Keratinocyte (primary cell): Measurements from ENCODE around the gene HEPACAM. TPM values are rescaled to one million over a fixed set of nuclear protein-coding genes. Genes with fewer than 3 reads are reported as not detected.

Source experiments
- DNase-seq: peaks from one replicate; pipeline ENCODE4 v3.0.0-alpha.2; 2011; ENCODE audit warnings: low read depth, missing footprints, low spot score
- FAIRE-seq: peaks from 2 replicates; lab custom pipeline; 2011; peaks lifted over from hg19 to GRCh38; lab: Jason Lieb, UNC
- H2AFZ ChIP-seq: 2 replicates; pipeline ENCODE4 v1.6.0; 2012; ENCODE audit warnings: low read length, control low read depth, inconsistent platforms; ENCODE audit not compliant: control insufficient read depth
- H3K27ac ChIP-seq: 2 replicates; pipeline ENCODE4 v1.5.1; 2011; ENCODE audit warnings: low read length; ENCODE audit not compliant: control insufficient read depth, insufficient read depth
- H3K27me3 ChIP-seq: 3 replicates; pipeline ENCODE4 v1.6.0; 2011; ENCODE audit warnings: low read length; ENCODE audit not compliant: control insufficient read depth, insufficient read depth; ENCODE audit errors: extremely low read depth
- H3K36me3 ChIP-seq, 2 experiments: 2 replicates in 1 of 2; 3 replicates in 1 of 2; pipeline ENCODE4 v1.5.1; 2011; ENCODE audit warnings: low read length in 2 of 2, mild to moderate bottlenecking in 1 of 2; ENCODE audit not compliant: control insufficient read depth in 2 of 2, insufficient read depth in 2 of 2; ENCODE audit errors: extremely low read depth in 1 of 2
- H3K4me1 ChIP-seq: 3 replicates; pipeline ENCODE4 v1.5.1; 2011; ENCODE audit warnings: low read length; ENCODE audit not compliant: control insufficient read depth, insufficient read depth; ENCODE audit errors: extremely low read depth
- H3K4me2 ChIP-seq: 3 replicates; pipeline ENCODE4 v1.6.0; 2011; ENCODE audit warnings: low read depth, low read length; ENCODE audit not compliant: control insufficient read depth, insufficient read depth; ENCODE audit errors: extremely low read depth
- H3K4me3 ChIP-seq, 3 experiments: fragments of 200-600 bp in 1 of 3; sonication (generic) in 1 of 3; 2 replicates in 2 of 3; 3 replicates in 1 of 3; pipeline ENCODE4 v1.5.1; 2011 to 2016; ENCODE audit warnings: low read length in 3 of 3, mild to moderate bottlenecking in 3 of 3, control low read depth in 2 of 3, inconsistent platforms in 1 of 3, low read depth in 1 of 3, mixed read lengths in 1 of 3, mixed run types in 1 of 3, moderate library complexity in 1 of 3; ENCODE audit not compliant: control insufficient read depth in 2 of 3, insufficient read depth in 2 of 3; ENCODE audit errors: extremely low read depth in 1 of 3
- H3K79me2 ChIP-seq: 2 replicates; pipeline ENCODE4 v1.6.0; 2012; ENCODE audit warnings: low read length; ENCODE audit not compliant: control insufficient read depth, insufficient read depth
- H3K9ac ChIP-seq: 3 replicates; pipeline ENCODE4 v1.6.0; 2011; ENCODE audit warnings: low read length; ENCODE audit not compliant: control insufficient read depth, insufficient read depth; ENCODE audit errors: extremely low read depth
- H3K9me1 ChIP-seq: 3 replicates; pipeline ENCODE4 v1.6.0; 2011; ENCODE audit warnings: low read length; ENCODE audit not compliant: control insufficient read depth, insufficient read depth; ENCODE audit errors: extremely low read depth
- H3K9me3 ChIP-seq: 2 replicates; pipeline ENCODE4 v1.5.1; 2012; ENCODE audit warnings: low read depth, low read length; ENCODE audit not compliant: control insufficient read depth
- H4K20me1 ChIP-seq: 3 replicates; pipeline ENCODE4 v1.6.0; 2011; ENCODE audit warnings: low read length; ENCODE audit not compliant: control insufficient read depth, insufficient read depth; ENCODE audit errors: extremely low read depth
- CTCF ChIP-seq, 3 experiments: IDR thresholded peaks in 1 of 3; conservative IDR thresholded peaks in 1 of 3; optimal IDR thresholded peaks in 1 of 3; 2 replicates in 2 of 3; 3 replicates in 1 of 3; pipeline versions ENCODE3 to v1.5.1; 2011; ENCODE audit warnings: low read length in 3 of 3, mild to moderate bottlenecking in 3 of 3, moderate library complexity in 2 of 3, control low read depth in 1 of 3, inconsistent platforms in 1 of 3; ENCODE audit not compliant: insufficient read depth in 2 of 3; ENCODE audit errors: extremely low read depth in 1 of 3
- EZH2 ChIP-seq: IDR thresholded peaks from one replicate; pipeline ENCODE4 v1.6.1; 2012; ENCODE audit warnings: inconsistent platforms, mild to moderate bottlenecking, low read length, moderate library complexity
- dilution Hi-C: fragments of 300-500 bp; cut with MboI; formaldehyde crosslinking; loops from one replicate; pipeline ENCODE4 v1.7.0; 2020; ENCODE audit warnings: low sequenced_read_pairs; ENCODE audit not compliant: extremely low pct_ligation_motif_present
- polyA plus RNA-seq, 5 experiments: library from polyadenylated mRNA; depleted of rRNA in 3 of 5; stranded (reverse) in 3 of 5; stranded (forward) in 1 of 5; unstranded in 1 of 5; fragments of >200 nt; gene quantifications; 1 replicate in 1 of 5; 2 replicates in 3 of 5; 3 replicates in 1 of 5; pipeline versions ENCODE4 v1.2.1 to v1.2.3, GENCODE V29; 2011 to 2012; ENCODE audit warnings: missing spikeins in 2 of 5, low read depth in 1 of 5, low replicate concordance in 1 of 5

HEPACAM gene
- polyA plus RNA-seq, 1 donor (not counting 4 experiments of a cell fraction or from before 2014, with no cell fraction given) = not detected

GRCh38 chr11:124943254-124943616 lies 7.4 kb upstream of the HEPACAM start:
- no peak overlapping the region for H3K4me2 ChIP-seq
- dilution Hi-C loops = no loop called here
- no peak for FAIRE-seq
- H3K79me2 ChIP-seq = no peaks in the 10 kb centered on the region
- no peak overlapping the region for H3K27ac ChIP-seq
- H3K9me3 ChIP-seq = no peaks in the 10 kb centered on the region
- H3K9me1 ChIP-seq = no peaks in the 10 kb centered on the region
- H2AFZ ChIP-seq = no peak overlapping the region
- H3K36me3 ChIP-seq = no peaks in the 10 kb centered on the region
- no peak overlapping the region for H3K9ac ChIP-seq
- no peak overlapping the region for H3K4me3 ChIP-seq
- TF ChIP-seq CTCF (optimal IDR thresholded peaks at IDR 0.05 in 1 of 3, IDR thresholded peaks at IDR 0.05 in 1 of 3, conservative IDR thresholded peaks at IDR 0.05 in 1 of 3; ENCODE audit: extremely low read depth in 1 of 3, insufficient read depth in 2 of 3, low read length in 3 of 3) = no peak
- H4K20me1 ChIP-seq = no peaks in the 10 kb centered on the region
- H3K27me3 ChIP-seq = no peaks in the 10 kb centered on the region
- peaks cover 14% of the 10 kb centered on the region for H3K4me1 ChIP-seq
- no peak for DNase-seq

DNA sequence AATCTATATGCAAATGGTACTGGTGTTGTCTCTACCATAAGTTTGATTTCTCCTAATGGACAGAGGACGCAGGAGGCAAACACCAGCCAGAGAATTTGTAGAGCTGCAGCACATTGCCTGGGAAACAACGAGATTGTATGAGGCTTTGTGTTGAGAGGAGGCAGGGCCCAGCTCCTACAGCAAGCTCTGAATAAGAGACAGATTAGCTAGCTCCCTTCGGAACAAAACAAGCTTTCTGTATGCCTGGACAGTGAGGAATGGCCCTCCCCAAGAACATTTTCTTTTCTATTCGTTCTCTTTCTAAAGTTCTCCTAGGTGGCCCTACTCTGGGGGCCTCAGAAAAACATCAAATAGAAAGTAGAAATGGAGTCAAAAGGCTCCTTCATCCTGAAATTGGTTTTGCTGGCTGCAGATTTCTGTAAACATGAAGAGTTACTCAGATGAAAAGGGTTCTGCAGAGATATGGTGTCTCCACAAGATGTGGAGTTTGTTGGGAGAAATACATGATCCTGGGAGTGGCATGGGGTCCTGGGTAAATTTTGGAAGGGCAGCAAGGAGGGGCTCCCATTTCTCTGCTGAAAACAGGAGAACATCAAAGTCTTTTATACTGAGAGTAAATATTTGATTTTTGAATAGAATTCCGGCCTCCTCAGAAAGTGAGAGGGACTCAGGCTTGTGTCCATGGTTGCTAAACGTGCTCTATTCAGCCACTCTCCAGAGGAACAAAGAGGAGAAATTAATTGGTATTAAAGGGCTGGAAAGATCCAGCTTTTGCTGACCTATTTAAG lies 6.8 kb upstream of the HEPACAM start:
- no peak overlapping the region for H3K4me3 ChIP-seq
- H3K9me1 ChIP-seq = no peaks in the 10 kb centered on the region
- H2AFZ ChIP-seq = no peak overlapping the region
- dilution Hi-C loops = no loop called here
- H3K4me2 ChIP-seq = no peak overlapping the region
- H3K79me2 ChIP-seq = no peaks in the 10 kb centered on the region
- no peaks in the 10 kb centered on the region for H3K36me3 ChIP-seq
- no peak for TF ChIP-seq CTCF (optimal IDR thresholded peaks at IDR 0.05 in 1 of 3, IDR thresholded peaks at IDR 0.05 in 1 of 3, conservative IDR thresholded peaks at IDR 0.05 in 1 of 3; ENCODE audit: extremely low read depth in 1 of 3, insufficient read depth in 2 of 3, low read length in 3 of 3)
- TF ChIP-seq EZH2 = no peak
- no peaks in the 10 kb centered on the region for H3K9me3 ChIP-seq
- FAIRE-seq (no peak), DNase-seq (no peak)
- H3K27ac ChIP-seq = no peak overlapping the region
- no peak overlapping the region for H3K9ac ChIP-seq
- no peaks in the 10 kb centered on the region for H4K20me1 ChIP-seq
- H3K27me3 ChIP-seq = no peaks in the 10 kb centered on the region
- H3K4me1 ChIP-seq = peaks cover 15% of the 10 kb centered on the region
